MV-4-11 (cell line): ENCODE data around the gene FAM168A.

Experiments
- DNase-seq: peaks from one replicate; lab custom pipeline; 2025; lab: John Stamatoyannopoulos, UW

Gene FAM168A

DNA sequence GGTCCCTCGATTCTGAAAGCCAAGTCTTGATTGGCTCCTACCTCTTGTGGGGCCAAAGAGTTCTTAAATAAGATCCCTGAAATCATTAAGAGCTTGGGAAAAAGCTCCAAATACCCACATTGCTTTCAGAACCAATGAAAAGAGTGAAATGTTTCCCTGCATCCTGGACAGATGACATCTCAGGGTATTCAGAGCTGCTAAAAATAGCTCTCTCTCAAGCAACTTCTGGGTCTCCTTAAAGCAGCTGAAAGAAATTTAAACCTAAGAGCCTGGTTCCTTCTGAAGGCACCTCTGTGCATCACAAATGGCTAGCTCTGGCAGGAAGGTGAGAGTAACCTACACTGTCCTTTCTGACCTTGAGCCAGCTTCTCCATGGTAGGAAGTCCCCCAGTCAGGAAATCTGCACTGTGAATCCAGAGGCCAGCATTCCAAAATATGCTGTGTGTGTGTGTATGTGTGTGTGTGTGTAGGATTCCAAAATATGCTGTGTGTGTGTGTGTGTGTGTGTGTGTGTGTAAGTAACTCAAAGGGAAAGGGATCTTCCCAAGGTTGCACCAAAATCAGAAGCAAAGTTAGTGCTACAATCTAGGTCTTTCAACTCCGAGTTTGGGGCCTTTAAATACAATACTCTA is 171.6 kb downstream of the FAM168A start:
- no peak for DNase-seq

DNA sequence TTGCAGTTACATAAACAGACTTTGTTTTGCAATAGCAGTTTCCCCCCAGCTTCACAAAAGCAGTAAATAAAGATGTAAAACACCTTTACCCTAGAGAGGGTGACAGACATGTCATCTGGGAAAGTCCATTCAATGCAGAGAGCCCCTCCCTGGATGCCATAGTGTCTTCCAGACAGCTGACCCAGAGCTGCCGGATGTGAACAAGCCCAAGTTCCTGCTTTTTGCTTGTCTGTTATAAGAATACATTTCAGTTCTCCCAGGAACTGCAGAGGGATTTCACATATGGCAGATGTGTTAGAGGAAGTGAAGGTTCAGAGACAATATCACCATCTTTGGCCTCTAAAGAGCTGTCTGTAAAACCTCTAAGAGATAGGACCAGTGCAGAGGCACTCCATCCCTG is 172.8 kb downstream of the FAM168A start:
- peak; percentile 96 for DNase-seq

DNA sequence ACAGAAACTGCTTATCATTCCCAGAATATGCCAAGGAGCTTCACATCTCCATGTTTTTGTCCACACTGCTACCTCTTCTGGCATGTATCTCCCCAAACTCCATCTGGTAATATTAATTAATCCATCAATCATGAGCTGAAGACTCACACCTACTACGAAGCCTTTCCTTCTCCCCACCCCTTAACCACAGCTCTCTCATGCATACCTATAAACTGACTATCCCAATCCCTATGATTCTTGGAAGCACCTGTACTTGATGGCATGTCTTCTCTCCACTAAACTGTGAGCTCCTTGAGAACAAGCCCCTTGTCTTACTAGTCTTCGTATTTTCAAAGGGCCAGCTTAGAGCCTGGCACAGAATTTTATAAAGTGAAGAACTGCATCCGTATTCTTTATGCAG is 174.4 kb downstream of the FAM168A start:
- no peak for DNase-seq

DNA sequence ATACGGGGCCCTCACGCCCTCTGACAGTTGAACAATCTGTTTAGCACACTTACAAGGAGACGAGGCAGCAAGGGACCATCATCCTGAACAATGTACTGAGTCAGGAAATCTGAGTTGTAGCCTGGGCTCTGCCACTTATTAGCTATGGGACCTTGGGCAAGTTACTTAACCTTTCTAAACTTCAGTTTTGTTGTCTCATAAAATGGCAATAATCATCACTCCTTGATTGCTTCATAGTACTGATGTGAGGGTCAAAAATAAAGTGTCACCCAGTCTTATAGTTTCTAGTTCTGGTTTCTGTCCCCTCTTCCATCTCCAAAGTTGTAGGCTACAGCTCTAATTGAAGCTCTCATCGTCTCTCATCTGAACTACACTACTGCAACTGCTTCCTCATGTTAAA is 175.0 kb downstream of the FAM168A start:
- DNase-seq: peak; percentile 63

- DNase-seq: no peak
Observed at GRCh38 chr11:73420136-73420535, 177.8 kb downstream of the FAM168A start.

- no peak for DNase-seq
Observed at GRCh38 chr11:73416786-73417185, 181.1 kb downstream of the FAM168A start.

GRCh38 chr11:73415854-73416615 is 181.9 kb downstream of the FAM168A start:
- DNase-seq: no peak

GRCh38 chr11:73414977-73415651 is 182.8 kb downstream of the FAM168A start:
- DNase-seq: peak; percentile 88

DNA sequence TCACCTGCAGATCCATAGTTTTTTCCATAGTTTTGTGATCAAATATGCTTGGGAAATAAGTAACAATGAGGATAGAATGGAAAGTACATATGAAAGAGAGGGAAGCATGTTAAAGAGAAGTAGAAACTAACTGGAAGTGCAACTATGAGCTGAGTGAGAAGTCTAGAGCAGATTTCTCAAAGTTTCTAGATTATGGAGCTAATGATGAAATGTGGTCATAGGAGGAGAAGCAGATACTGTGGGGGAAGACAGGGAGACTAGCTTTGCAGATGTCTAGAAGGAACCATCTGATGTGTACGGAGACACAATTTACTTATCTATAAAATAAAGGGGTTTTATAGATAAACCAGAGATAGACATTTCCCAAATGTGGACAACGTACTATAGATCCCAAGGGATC is 184.7 kb downstream of the FAM168A start:
- peak; percentile 87 for DNase-seq

DNA sequence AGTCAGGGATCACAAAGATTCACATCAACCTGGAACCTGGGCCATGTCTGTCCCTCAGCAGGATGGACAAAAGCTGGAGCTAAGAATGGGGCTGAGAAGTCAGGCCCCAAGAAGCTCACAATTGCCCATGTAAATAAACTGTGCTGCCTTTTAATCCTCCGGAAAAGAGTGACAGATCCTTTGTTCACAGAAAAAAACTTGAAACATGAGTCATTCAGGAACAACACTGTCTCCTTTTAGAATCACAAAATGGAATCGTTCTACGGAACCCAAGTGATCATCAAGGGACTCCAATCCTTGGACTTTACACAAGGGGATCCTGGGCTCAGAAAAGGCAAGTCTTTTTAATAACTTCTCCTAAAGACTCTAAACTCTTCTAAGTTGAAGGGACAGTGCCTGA is 185.6 kb downstream of the FAM168A start:
- peak; percentile 50 for DNase-seq

DNA sequence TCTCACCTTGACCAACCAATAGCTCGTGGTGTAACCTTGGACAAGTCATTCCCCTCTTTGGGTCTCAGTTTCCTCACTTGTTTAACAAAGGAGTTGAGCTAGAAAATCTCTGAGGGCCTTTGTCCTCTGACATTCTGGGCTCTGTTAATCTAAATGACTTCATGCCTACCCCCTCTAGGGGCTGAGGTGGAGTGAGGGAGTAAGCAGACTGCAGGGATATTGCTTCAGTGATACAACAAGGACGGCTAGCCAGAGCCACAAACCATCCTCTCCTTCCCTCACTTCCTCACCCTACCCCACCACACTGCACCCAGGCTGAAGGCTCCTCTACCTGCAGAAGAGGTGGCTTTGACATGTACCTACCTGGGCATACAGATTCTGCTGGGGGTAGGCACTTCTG is 186.9 kb downstream of the FAM168A start:
- peak; percentile 27 for DNase-seq

DNA sequence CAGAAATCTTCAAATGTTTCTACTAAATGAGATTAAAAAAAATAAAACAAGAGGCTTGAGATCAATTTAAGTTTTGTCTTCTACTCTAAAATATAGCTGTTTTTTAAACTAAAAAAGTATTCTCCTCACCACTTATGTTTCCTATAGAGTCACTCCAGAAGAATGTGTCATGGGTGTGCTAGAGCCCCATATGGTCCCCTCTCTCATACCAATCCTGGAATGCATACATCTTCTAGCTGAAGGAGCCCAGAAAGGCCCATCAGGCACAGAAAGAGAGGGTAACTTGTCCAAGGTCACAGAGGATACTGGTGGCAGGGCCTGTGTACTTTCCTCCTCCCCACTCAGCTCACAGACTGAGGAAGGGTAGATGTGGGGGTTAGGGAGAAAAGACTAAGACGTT is 187.3 kb downstream of the FAM168A start:
- DNase-seq: no peak

GRCh38 chr11:73409431-73409830 is 188.5 kb downstream of the FAM168A start:
- DNase-seq: no peak

DNA sequence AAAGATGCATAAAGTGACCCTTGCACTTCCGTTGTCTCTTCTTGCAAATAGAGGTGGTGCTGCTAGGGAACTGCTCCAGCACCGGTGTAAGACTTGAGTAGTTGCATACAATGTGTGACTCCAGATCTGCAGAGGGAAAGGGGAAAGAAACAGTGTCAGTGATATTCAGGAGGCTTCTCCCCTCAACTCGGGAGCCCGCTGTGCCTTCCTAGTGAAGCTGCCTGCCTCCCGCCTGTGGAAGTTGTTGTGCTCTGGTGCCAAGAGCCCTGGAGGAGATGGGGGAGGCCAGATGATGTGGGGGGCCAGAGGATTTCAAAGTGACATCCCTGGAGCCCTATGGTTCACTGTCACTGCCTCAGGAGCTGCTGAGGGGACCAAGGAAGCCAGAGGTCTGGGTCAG is 191.3 kb downstream of the FAM168A start:
- DNase-seq: no peak

GRCh38 chr11:73406131-73406530 is 191.8 kb downstream of the FAM168A start:
- DNase-seq: no peak

DNA sequence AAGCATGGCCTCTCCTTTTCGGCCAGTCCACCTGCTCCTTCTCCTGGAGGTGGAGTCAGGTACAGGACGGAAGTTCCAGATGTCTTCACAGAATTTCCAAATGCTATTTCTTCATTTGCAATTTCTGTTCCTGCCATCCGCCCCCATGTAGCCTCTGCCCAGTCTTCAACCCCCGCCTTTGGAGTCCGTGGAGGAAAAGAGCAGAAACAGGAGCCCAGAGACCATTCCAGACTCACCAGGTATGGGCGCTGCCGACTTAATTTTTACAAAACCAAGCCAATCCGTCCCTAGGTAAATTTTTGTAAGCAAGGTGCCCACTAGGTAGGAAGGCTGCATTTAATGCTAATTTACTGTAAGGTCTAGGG is 192.8 kb downstream of the FAM168A start:
- no peak for DNase-seq

GRCh38 chr11:73404506-73405145 is 193.3 kb downstream of the FAM168A start:
- DNase-seq: no peak

DNA sequence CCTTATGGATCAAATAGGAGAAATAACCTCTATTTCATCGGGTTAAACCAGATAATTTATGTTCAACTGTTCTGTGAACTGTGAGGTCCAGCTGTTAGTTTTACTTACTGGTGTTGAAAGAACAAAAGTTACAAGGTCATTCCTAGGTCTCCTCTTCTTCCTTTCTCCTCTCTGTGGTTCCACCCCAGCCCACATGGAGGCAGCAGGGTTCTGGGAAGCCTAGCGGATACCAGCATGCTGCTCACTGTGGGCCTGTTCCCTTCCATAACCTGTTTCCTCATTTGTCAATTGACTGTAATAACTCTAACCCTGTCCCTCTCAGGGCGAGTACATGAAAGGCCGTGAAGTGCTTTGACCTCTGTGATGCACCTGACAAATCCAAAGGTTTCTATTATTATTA is 193.9 kb downstream of the FAM168A start:
- DNase-seq: peak; percentile 85

DNA sequence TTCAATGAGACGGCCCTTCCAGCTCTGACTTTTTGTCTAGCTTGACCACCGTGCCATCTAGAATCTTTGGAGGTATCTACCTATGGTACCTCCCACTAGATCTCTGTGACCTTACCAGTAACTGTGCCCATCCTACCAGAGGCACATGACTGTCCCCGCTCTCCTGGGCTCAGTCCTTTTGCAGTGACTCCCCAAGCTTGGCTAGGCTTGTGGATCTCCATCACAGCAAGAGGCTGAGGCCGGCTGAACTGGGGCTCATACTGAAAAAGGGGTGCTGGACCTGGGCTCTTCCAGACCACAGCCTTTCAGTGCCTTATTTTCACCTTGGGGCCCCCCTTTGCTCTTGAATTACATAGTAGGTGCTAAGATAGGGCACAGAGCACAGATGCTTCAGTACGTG is 194.4 kb downstream of the FAM168A start:
- DNase-seq: no peak

DNA sequence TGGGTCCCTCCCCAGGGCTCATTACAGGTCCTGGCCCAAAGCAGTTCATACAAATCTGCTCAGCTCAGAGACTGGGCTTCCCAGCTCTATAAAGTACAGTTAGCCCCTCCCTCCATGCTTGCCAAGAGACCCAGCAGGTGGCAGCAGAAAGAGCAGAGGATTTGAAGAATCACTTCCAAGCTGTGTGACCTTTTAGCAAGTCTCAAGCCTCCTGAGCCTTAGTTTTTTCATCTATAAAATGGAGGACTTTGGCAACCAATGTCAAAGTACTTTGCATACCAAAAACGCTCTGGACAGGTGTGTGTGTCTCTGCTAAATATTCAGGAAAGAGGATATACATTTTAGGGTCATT is 195.1 kb downstream of the FAM168A start:
- peak; percentile 34 for DNase-seq

DNA sequence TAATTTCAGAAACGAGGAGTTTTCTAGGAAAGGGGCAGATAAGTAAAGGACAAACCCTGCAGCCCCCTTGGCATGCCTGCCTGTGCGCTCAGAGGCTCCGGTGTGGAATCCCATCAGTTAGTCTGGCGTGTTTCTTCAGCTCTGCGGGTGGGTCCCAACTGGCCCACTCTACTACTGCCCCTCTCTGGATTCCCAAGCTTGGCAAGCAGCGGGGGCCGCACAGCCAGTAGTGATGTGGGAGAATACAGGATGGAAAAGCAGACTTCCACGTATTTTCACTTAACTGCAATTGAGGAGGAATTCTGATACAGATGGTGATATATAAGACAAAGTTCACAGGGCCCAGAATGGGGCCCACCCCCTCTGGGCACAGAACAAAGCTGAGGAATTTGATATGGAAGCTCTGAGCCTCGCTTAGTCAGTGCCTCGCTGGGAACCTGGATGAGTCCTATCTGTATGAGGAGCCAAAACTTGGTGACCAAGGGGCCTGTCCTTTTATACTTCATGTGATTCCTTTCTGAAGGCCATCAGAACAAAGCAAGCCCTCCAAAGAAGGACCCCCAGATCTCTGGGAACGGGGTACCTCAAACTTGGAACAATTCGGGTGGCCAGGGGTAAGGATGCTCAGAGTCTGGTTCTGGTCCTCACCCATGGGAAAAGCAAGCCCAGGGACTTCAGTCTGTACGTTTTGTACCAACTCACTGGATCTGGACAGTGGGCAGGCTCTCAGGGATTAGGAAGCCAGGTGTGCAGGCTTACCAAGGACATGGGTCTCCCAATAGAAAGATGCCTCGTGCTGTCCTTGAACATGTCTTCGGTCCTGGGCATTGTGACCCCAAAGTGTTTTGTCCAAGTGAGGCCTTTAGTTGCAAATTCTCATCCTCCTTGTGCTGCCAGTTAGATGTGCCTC is 195.7 kb downstream of the FAM168A start:
- no peak for DNase-seq
